Right lung (tissue), 5 donors: ENCODE data around the gene TEAD2. TPM values are rescaled to one million over a fixed set of nuclear protein-coding genes. Genes with fewer than 3 reads are reported as not detected.

Source experiments
- DNase-seq, 2 donors: peaks; one replicate each; pipeline ENCODE4 v3.0.0-alpha.2; 2013
- polyA plus RNA-seq, 5 donors: library from polyadenylated mRNA; unstranded; fragments of 120-200 nt; gene quantifications; one replicate each; pipeline versions ENCODE4 v1.2.1 to v1.2.3, GENCODE V29; 2013; ENCODE audit warnings: inconsistent platforms in 1 of 5, low replicate concordance in 1 of 5; ENCODE audit not compliant: insufficient read length in 5 of 5, insufficient read depth in 1 of 5

The TEAD2 gene
- polyA plus RNA-seq, 5 donors: 105 to 138 (median 117) TPM

DNA sequence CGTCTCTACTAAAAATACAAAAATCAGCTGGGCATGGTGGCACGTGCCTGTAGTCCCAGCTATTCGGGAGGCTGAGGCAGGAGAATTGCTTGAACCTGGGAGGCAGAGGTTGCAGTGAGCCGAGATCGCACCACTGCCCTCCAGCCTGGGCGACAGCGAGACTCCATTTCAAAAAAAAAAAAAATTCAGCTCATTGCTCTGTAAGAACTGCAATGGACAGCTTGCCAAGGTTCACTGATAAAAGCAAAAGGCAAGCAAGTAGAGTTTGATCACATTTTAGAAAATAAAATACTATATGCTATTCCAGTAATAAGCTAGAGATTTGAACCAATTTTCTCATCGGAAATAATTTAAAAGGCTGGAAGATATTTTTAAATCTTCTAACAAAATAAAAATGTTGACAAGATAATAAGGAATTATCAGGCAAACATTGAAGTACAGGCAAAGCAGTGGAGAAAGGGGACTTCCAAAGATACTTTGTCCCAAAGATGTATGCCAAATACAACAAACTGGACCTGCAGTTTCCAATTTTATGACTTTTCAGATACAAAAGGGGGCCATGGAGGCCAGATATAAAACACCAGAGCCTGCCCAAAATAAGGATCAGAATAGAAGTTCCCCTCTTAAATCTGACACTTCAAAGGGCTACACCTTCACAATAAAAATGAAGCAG lies 66.9 kb downstream of the TEAD2 start:
- DNase-seq: no peak

GRCh38 chr19:49294401-49294800 lies 67.8 kb downstream of the TEAD2 start:
- DNase-seq: no peak

Other genes starting within 250 kb of the TEAD2 start
- gene LIN7B, start 248.0 kb downstream of the TEAD2 start, polyA plus RNA-seq: 10 to 100 TPM in 2 of 5 donors, 1 to 10 TPM in 3; 6.4 to 14.5 (median 8.3) TPM
- gene C19orf73, start 243.3 kb downstream of the TEAD2 start, polyA plus RNA-seq: under 1 TPM in 3 of 5 donors, not detected in 2; 0.24 to 0.39 (median 0.28) TPM
- 10 to 100 TPM in 1 of 5 donors, 1 to 10 TPM in 4; 4.7 to 10.4 (median 7.1) TPM for gene PPFIA3, start 242.9 kb downstream of the TEAD2 start, polyA plus RNA-seq
- gene HRC, start 207.0 kb downstream of the TEAD2 start, polyA plus RNA-seq: 10 to 100 TPM in 2 of 5 donors, 1 to 10 TPM in 3; 8.7 to 13.7 (median 9.8) TPM
- gene TRPM4, start 204.6 kb downstream of the TEAD2 start, polyA plus RNA-seq: 10 to 100 TPM; 11.5 to 31.7 (median 24.9) TPM
- gene SLC6A16, start 37.2 kb downstream of the TEAD2 start, polyA plus RNA-seq: 1 to 10 TPM; 2.7 to 5.3 (median 3.9) TPM
- gene CD37, start 27.0 kb downstream of the TEAD2 start, polyA plus RNA-seq: 10 to 100 TPM; 35.1 to 50.8 (median 44.1) TPM
- 1 to 10 TPM; 2.4 to 5.0 (median 3.6) TPM for gene DKKL1, start 1.5 kb upstream of the TEAD2 start, polyA plus RNA-seq
- gene KASH5, start 25.8 kb upstream of the TEAD2 start, polyA plus RNA-seq: not detected
- gene PTH2, start 61.0 kb upstream of the TEAD2 start, polyA plus RNA-seq: not detected
- gene GFY, start 63.0 kb upstream of the TEAD2 start, polyA plus RNA-seq: not detected
- gene SLC17A7, start 79.1 kb upstream of the TEAD2 start, polyA plus RNA-seq: under 1 TPM; 0.31 to 0.51 (median 0.34) TPM
- gene PIH1D1, start 89.4 kb upstream of the TEAD2 start, polyA plus RNA-seq: 10 to 100 TPM; 66.9 to 88.7 (median 78.2) TPM
- gene ALDH16A1, start 90.8 kb upstream of the TEAD2 start, polyA plus RNA-seq: 10 to 100 TPM; 12.8 to 24.3 (median 14.0) TPM
- 10 to 100 TPM in 1 of 5 donors, 1 to 10 TPM in 4; 4.8 to 10.1 (median 6.5) TPM for gene FLT3LG, start 111.8 kb upstream of the TEAD2 start, polyA plus RNA-seq
- gene RPL13A, start 125.2 kb upstream of the TEAD2 start, polyA plus RNA-seq: 1,000 to 10,000 TPM; 3,241 to 4,813 (median 3,633) TPM
- 1,000 to 10,000 TPM; 3,362 to 3,985 (median 3,582) TPM for gene RPS11, start 134.0 kb upstream of the TEAD2 start, polyA plus RNA-seq
- 100 to 1,000 TPM; 258 to 406 (median 318) TPM for gene FCGRT, start 150.2 kb upstream of the TEAD2 start, polyA plus RNA-seq
- gene RCN3, start 165.6 kb upstream of the TEAD2 start, polyA plus RNA-seq: 10 to 100 TPM; 13.9 to 48.4 (median 21.5) TPM
- gene NOSIP, start 218.1 kb upstream of the TEAD2 start, polyA plus RNA-seq: 10 to 100 TPM; 51.0 to 80.7 (median 59.0) TPM
- 1 to 10 TPM; 3.3 to 6.1 (median 4.4) TPM for gene PRRG2, start 218.9 kb upstream of the TEAD2 start, polyA plus RNA-seq
- gene PRR12, start 228.8 kb upstream of the TEAD2 start, polyA plus RNA-seq: 10 to 100 TPM; 15.9 to 35.4 (median 23.7) TPM